Amygdala (tissue), 56 donors: ENCODE measurements around the gene RETREG1.

ENCODE experiments used
- DNase-seq, 56 donors: peaks; one replicate each; lab custom pipeline; 2025; lab: John Stamatoyannopoulos, UW

Gene RETREG1

DNA sequence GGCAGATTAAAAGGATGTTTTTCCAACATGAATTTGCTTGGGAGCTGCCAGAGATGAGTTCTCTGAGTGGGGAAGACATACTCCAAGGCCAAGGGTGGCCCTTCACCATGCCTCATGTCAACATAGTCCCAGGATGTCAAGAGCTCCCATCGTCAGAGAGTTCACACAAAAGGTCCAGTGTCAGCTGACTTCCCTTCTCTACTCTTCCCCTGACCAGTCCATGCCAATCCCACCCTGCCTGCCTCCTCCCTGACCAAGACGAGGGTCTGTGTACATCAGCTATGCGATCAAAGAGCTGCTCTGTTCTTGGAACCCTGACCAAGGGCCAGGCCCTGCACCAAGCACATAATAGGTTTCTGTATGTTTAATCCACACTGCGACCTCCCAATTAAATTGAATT lies 80.0 kb downstream of the RETREG1 start:
- no peak for DNase-seq

- no peak for DNase-seq
These were observed 80.6 kb downstream of the RETREG1 start for GRCh38 chr5:16536246-16536645.

GRCh38 chr5:16534280-16534679 lies 82.5 kb downstream of the RETREG1 start:
- DNase-seq, result no peak

DNA sequence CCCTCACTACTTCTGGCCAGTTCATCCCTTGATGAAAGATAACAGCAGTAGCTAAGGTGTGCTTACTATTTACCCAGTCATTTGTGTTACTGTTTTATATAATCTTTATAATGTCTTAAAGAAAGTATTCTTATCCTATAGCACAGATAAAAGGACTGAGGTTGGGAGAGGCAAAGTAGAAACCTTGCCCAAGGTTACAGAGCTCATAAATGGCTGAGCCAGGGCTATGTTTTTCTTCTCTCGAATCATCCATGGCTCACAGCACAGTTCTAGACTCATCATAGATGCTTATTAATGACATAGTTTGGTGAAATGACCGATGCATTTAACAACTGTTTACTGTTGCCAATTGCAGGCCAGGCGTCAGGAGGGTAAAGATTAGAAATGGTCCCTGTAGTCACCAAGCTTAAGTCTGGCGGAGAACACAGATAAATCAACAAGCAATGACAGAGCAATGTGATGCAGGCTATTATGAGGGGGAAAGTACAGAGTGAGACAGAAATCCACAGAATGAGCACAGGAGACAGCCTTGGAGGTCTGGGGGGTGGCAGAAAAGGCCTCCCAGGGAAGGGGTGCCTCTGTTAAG lies 85.6 kb downstream of the RETREG1 start:
- DNase-seq, result no peak

- no peak for DNase-seq
These were observed 87.5 kb downstream of the RETREG1 start for GRCh38 chr5:16529306-16529705.

DNA sequence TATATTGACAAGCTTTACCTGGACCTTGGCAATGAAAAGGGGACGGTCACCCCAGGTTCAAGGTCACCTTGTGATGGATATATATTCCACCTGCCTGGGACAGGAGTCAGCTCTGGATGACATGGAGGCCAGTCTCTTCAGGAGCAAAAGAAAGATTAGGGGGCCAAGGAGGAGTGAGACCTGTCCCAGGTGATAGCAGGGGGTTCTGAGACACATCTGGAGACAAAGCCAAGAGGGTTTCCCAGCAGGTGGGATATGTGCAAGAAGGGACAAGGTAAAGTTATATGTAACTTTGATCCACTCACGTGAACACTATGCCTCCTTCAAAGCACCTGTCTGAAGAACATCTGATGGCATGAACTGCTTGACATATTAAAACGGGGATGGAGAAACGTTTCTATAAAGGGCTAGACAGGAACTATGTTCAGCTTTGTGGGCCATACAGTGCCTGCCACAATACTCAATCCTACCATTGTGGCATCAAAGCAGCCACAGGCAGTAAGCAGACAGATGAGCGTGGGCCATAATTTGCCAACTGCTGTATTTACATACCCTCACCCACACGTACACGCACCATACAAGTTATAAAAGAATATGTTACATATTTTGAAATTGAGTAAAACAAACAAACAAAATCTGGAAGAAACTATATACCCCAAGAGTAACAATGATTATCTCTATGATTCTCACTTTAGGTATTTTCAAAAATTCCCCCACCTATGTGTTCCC lies 88.3 kb downstream of the RETREG1 start:
- no peak for DNase-seq

- no peak for DNase-seq
These were observed 91.1 kb downstream of the RETREG1 start for GRCh38 chr5:16525651-16526050.

DNA sequence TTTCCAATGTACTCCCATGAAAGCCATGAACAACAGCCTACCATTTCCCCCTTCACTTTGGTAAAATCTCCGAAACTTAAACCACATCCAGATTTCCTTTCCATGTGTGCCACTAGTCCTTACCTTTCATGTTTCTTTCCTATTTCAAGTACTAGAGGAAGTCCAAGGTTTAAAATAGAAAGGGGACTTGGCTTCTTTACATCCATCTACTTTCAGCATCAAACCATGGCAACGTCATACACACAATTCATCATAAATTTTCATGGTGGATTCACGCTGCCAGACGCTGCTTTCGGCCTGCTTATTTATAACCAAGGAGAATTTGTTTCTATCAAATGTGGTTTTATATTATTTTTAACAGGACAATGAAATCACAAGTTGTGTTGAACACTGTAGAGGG lies 92.5 kb downstream of the RETREG1 start:
- no peak for DNase-seq

GRCh38 chr5:16521521-16522483 lies 95.0 kb downstream of the RETREG1 start:
- DNase-seq, result no peak

DNA sequence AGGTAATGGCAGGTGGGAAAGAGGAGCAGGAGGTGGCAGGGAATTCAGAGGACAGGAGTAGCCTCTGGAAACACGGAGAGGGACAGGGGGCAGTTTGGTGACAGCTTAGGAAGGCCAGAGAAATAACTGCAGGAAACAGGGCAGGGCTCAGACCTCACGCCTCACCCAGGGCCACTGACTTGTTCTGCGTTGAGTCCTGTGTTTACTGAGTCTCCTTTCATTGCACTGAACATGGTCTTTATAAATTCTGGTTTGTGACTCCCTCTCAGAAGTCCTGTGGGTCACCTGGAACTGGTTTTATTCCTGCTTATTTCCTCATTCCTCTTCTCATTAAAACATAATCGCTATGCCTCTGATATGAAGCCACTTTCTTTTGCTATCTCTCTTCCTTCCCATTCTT lies 96.0 kb downstream of the RETREG1 start:
- DNase-seq, result no peak

GRCh38 chr5:16519435-16519834 lies 97.4 kb downstream of the RETREG1 start:
- DNase-seq, result no peak

- no peak for DNase-seq
These were observed 98.2 kb downstream of the RETREG1 start for GRCh38 chr5:16518606-16519005.

DNA sequence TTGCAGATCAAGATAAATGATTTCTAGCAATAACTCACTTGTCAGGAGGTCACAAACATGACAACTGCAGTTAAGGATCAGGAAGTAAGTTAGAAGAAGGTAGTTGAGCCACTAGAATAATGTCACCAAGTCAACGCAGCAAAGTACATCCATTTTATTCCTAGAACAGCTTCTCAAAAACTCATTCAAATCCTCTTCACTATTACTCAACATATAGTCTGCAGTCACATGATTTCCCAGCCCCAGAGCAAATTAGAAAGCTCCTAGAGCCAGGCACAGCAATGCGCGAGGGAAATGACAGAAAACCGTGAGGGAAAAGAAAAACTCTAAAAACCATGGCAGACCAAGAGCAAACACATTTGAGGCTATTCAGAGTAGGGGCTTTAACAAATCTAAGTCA lies 101.3 kb downstream of the RETREG1 start:
- DNase-seq, result no peak

GRCh38 chr5:16510098-16510497 lies 106.7 kb downstream of the RETREG1 start:
- DNase-seq, result no peak

GRCh38 chr5:16508730-16509531 lies 107.9 kb downstream of the RETREG1 start:
- DNase-seq, result no peak

GRCh38 chr5:16507716-16508115 lies 109.1 kb downstream of the RETREG1 start:
- no peak for DNase-seq

DNA sequence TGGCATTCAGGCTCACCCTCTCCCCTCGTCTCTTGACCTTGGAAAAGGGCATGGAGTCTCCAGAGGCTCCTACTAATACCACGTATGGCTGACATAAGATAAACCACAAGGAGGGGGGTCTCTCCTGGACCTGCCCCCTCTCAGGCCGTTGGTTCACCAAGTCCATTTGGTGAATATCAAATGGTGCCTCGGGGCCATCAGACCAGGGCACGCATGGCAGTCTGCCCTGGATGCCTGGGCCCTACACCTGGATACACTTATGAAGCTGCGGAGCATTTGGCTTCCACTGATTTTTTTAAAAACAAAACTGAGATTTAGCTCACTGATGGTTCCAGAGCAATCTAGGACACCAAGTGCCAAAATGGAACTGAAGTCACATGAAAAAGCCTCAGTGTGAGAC lies 110.9 kb downstream of the RETREG1 start:
- DNase-seq, result no peak

- no peak for DNase-seq
These were observed 111.5 kb downstream of the RETREG1 start for GRCh38 chr5:16505140-16505891.

- no peak for DNase-seq
These were observed 112.2 kb downstream of the RETREG1 start for GRCh38 chr5:16504571-16504970.

DNA sequence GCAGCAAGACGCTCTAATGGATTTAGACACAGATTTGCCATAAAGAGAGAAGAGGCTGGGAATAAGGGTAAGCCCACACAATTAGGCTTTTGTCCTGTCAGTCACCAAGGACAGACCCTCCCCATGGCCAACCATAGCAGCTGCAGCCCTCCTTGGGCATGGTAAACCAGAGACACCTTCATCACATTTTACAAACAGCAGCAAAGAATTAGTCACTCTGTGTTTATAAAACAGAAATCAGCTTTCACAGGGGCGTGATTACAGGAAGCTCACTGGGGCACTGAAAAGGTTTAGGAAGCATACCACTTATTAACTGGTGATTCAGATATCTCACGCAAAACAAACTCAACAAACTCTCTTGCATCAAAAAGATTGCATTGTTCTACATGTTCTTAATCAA lies 113.9 kb downstream of the RETREG1 start:
- DNase-seq, result no peak
